ENCODE results near the gene REEP1. TPM values are rescaled to one million over a fixed set of nuclear protein-coding genes. Genes with fewer than 3 reads are reported as not detected.

Gene REEP1
- total and polyA plus RNA-seq, 2 experiments from 2014 or later: 21.5 to 26.5 TPM

- WGBS (ENCODE audit: low lambda C conversion rate, missing lambda C conversion rate): 85% methylated on average over 2 of the region's 2 CpGs
- TF ChIP-seq EZH2phosphoT487 (IDR thresholded peaks at IDR 0.05; ENCODE audit: low read depth, severe bottlenecking, unreplicated experiment) (no peak), CTCF (IDR thresholded peaks at IDR 0.05; ENCODE audit: poor library complexity) (no peak), EZH2 (IDR thresholded peaks at IDR 0.05; ENCODE audit: borderline replicate concordance) (no peak)
- Histone ChIP-seq H3K36me3 (replicated peaks; ENCODE audit: insufficient read depth, low read depth) (no peaks in the 10 kb centered on the region), H3K27me3 (no peaks in the 10 kb centered on the region), H3K4me3 (no peak overlapping the region), H3K9me3 (ENCODE audit: low read depth) (no peaks in the 10 kb centered on the region), H3K79me2 (no peaks in the 10 kb centered on the region), H3K9me2 (replicated peaks; ENCODE audit: insufficient read depth) (no peaks in the 10 kb centered on the region), H3K27ac (no peak overlapping the region), H4K20me1 (ENCODE audit: insufficient read depth, poor library complexity, severe bottlenecking) (no peaks in the 10 kb centered on the region), H3K4me2 (no peak overlapping the region), H2AFZ (no peak overlapping the region), H3K4me1 (ENCODE audit: insufficient read depth) (no peaks in the 10 kb centered on the region)
- DNase-seq (ENCODE audit: low spot score): no peak
These were observed 23.3 kb downstream of the REEP1 start for GRCh38 chr2:86314125-86314524.

GRCh38 chr2:86313341-86313740 lies 24.1 kb downstream of the REEP1 start:
- Histone ChIP-seq H3K36me3 (replicated peaks; ENCODE audit: insufficient read depth, low read depth) (no peaks in the 10 kb centered on the region), H3K79me2 (no peaks in the 10 kb centered on the region), H2AFZ (no peak overlapping the region), H3K27ac (no peak overlapping the region), H3K27me3 (no peaks in the 10 kb centered on the region), H3K9me2 (replicated peaks; ENCODE audit: insufficient read depth) (no peaks in the 10 kb centered on the region), H3K4me1 (ENCODE audit: insufficient read depth) (no peaks in the 10 kb centered on the region), H3K4me2 (no peak overlapping the region), H3K9me3 (ENCODE audit: low read depth) (no peaks in the 10 kb centered on the region), H4K20me1 (ENCODE audit: insufficient read depth, poor library complexity, severe bottlenecking) (no peaks in the 10 kb centered on the region), H3K4me3 (no peak overlapping the region)
- WGBS (ENCODE audit: low lambda C conversion rate, missing lambda C conversion rate): 91% methylated on average over 2 of the region's 2 CpGs
- no peak for TF ChIP-seq EZH2 (IDR thresholded peaks at IDR 0.05; ENCODE audit: borderline replicate concordance)
- DNase-seq (ENCODE audit: low spot score): no peak

GRCh38 chr2:86311879-86312278 lies 25.5 kb downstream of the REEP1 start:
- 96% methylated on average over 4 of the region's 4 CpGs for WGBS (ENCODE audit: low lambda C conversion rate, missing lambda C conversion rate)
- Histone ChIP-seq H3K9me3 (ENCODE audit: low read depth) (no peaks in the 10 kb centered on the region), H3K9me2 (replicated peaks; ENCODE audit: insufficient read depth) (no peaks in the 10 kb centered on the region), H2AFZ (no peak overlapping the region), H3K4me1 (ENCODE audit: insufficient read depth) (no peaks in the 10 kb centered on the region), H3K79me2 (no peaks in the 10 kb centered on the region), H4K20me1 (ENCODE audit: insufficient read depth, poor library complexity, severe bottlenecking) (no peaks in the 10 kb centered on the region), H3K27ac (no peak overlapping the region), H3K27me3 (no peaks in the 10 kb centered on the region), H3K4me3 (no peak overlapping the region), H3K4me2 (no peak overlapping the region), H3K36me3 (replicated peaks; ENCODE audit: insufficient read depth, low read depth) (no peaks in the 10 kb centered on the region)
- no peak for DNase-seq (ENCODE audit: low spot score)
- TF ChIP-seq EZH2phosphoT487 (IDR thresholded peaks at IDR 0.05; ENCODE audit: low read depth, severe bottlenecking, unreplicated experiment): no peak
- TF ChIP-seq EZH2 (IDR thresholded peaks at IDR 0.05; ENCODE audit: borderline replicate concordance): no peak
- no peak for TF ChIP-seq CTCF (IDR thresholded peaks at IDR 0.05; ENCODE audit: poor library complexity)

- no peak for DNase-seq (ENCODE audit: low spot score)
These were observed 27.5 kb downstream of the REEP1 start for GRCh38 chr2:86309966-86310365.

More at GRCh38 chr2:86309966-86310365, 27.5 kb downstream of the REEP1 start:
- Histone ChIP-seq H3K4me3 (no peak overlapping the region), H3K9me3 (ENCODE audit: low read depth) (no peaks in the 10 kb centered on the region), H3K4me1 (ENCODE audit: insufficient read depth) (peaks cover 1% of the 10 kb centered on the region), H3K36me3 (replicated peaks; ENCODE audit: insufficient read depth, low read depth) (no peaks in the 10 kb centered on the region), H3K27me3 (no peaks in the 10 kb centered on the region), H3K27ac (no peak overlapping the region), H3K79me2 (no peaks in the 10 kb centered on the region), H3K9me2 (replicated peaks; ENCODE audit: insufficient read depth) (no peaks in the 10 kb centered on the region), H2AFZ (no peak overlapping the region), H3K4me2 (no peak overlapping the region), H4K20me1 (ENCODE audit: insufficient read depth, poor library complexity, severe bottlenecking) (no peaks in the 10 kb centered on the region)
- TF ChIP-seq EZH2phosphoT487 (IDR thresholded peaks at IDR 0.05; ENCODE audit: low read depth, severe bottlenecking, unreplicated experiment) (no peak), CTCF (IDR thresholded peaks at IDR 0.05; ENCODE audit: poor library complexity) (no peak), EZH2 (IDR thresholded peaks at IDR 0.05; ENCODE audit: borderline replicate concordance) (no peak)
- 95% methylated on average over 5 of the region's 5 CpGs for WGBS (ENCODE audit: low lambda C conversion rate, missing lambda C conversion rate)

All from hepatocyte (in vitro differentiated cells).